Measurements from ENCODE around the gene MAGI2. TPM values are rescaled to one million over a fixed set of nuclear protein-coding genes. Genes with fewer than 3 reads are reported as not detected.

The MAGI2 gene
- total RNA-seq, 2 experiments from 2014 or later = 0.03 to 0.17 TPM

DNA sequence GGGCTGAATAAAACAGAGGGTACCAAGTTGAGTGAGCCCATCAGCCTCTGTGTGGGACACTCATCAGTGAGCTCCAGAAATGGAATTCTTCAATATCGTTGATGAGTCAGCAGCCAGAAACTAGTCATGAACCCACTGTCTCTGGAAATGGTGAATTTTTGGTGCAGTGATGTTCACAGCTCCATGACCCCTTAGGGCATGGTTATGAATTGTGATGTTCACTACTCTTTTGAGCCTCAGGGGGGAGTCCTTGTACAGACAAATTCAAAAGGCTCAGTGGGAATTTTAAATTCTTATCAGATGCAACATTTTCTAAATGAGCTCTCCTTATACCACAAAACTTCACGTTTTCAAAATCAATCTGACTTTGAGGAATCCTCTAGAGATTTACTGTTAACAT, 1319.2 kb downstream of the MAGI2 start:
- Histone ChIP-seq H3K79me2 (ENCODE audit: insufficient read depth, low read depth, low read length) (no peaks in the 10 kb centered on the region), H3K27ac (ENCODE audit: low read depth, low read length, poor library complexity, severe bottlenecking) (no peak overlapping the region), H2AFZ (ENCODE audit: low read length) (no peak overlapping the region), H4K20me1 (ENCODE audit: insufficient read depth, low read length) (no peaks in the 10 kb centered on the region), H3K4me2 (ENCODE audit: low read length) (no peak overlapping the region), H3K4me1 (ENCODE audit: insufficient read depth, low read length, poor library complexity, severe bottlenecking) (no peaks in the 10 kb centered on the region), H3K9me2 (ENCODE audit: insufficient read depth, low read length) (no peaks in the 10 kb centered on the region), H3K4me3 (ENCODE audit: low read depth, low read length, poor library complexity, severe bottlenecking) (no peak overlapping the region), H3K9me3 (ENCODE audit: low read length) (no peaks in the 10 kb centered on the region), H3K36me3 (ENCODE audit: insufficient read depth, low read length) (no peaks in the 10 kb centered on the region)
- CTCF ChIA-PET (ENCODE audit: unreplicated experiment) = no interaction called here
- intact Hi-C loops (cut with micrococcal nuclease; ENCODE audit: unreplicated experiment) = no loop called here
- peak; percentile 52 for DNase-seq (ENCODE audit: low spot score)
- TF ChIP-seq, protein P1, sequence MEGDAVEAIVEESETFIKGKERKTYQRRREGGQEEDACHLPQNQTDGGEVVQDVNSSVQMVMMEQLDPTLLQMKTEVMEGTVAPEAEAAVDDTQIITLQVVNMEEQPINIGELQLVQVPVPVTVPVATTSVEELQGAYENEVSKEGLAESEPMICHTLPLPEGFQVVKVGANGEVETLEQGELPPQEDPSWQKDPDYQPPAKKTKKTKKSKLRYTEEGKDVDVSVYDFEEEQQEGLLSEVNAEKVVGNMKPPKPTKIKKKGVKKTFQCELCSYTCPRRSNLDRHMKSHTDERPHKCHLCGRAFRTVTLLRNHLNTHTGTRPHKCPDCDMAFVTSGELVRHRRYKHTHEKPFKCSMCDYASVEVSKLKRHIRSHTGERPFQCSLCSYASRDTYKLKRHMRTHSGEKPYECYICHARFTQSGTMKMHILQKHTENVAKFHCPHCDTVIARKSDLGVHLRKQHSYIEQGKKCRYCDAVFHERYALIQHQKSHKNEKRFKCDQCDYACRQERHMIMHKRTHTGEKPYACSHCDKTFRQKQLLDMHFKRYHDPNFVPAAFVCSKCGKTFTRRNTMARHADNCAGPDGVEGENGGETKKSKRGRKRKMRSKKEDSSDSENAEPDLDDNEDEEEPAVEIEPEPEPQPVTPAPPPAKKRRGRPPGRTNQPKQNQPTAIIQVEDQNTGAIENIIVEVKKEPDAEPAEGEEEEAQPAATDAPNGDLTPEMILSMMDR (conservative IDR thresholded peaks at IDR 0.05; ENCODE audit: low read length) = peak; percentile 83
- no peak for TF ChIP-seq EZH2phosphoT487 (IDR thresholded peaks at IDR 0.05; ENCODE audit: borderline replicate concordance, low read depth, low read length)
- no TSS peak for BruUV-seq (replicated peaks)
- POLR2A ChIA-PET = interaction anchor here (0.5 to 1.6 kb wide), 3 partner anchors 11 to 124 kb away, joined by 3 to 4 read pairs (median 3); no protein-coding TSS in a partner anchor

DNA sequence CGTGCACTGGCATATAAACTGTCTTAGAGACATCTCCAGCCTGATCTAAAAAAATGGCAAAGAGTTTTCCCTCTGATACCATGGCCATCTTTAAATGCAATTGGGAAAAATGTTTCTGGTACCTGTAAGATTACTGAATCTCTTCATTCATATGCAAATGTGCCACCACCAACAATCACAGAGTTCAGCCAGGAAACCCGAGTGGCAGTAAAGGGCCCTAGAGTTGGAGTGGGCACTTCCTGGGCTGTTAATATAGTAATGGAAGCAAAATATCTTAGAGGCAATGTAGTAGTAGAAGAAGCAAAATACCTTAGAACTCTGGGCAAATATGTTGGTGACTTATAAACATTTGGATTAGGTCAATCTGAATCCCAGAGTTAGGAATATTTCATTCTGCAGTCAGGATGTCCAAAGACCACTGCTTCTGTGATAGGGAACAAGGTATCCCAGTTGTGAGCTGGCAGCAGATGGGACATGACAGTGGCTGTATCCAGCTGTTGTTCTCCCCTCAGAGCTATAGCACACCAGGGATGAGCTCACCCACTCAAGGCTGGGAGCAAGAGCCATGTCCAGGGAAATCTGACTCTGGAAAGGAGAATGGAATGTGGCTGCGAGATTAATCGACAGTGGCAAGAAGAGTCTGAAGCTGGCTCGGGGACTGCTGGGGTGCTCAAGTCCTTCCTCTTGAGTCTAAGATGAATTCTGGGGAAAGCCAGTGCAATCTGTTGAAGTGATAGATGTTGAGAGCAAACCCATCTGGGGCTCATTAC, 1322.8 kb downstream of the MAGI2 start:
- POLR2A ChIA-PET = interaction anchor here (0.7 kb wide), 1 partner anchor 8 kb away, joined by 3 read pairs; no protein-coding TSS in a partner anchor
- no peak overlapping the region for H3K4me3 ChIP-seq (ENCODE audit: low read depth, low read length, poor library complexity, severe bottlenecking)
- H3K4me1 ChIP-seq (ENCODE audit: insufficient read depth, low read length, poor library complexity, severe bottlenecking) = no peaks in the 10 kb centered on the region
- no peak for DNase-seq (ENCODE audit: low spot score)
- H2AFZ ChIP-seq (ENCODE audit: low read length) = no peak overlapping the region
- no peaks in the 10 kb centered on the region for H4K20me1 ChIP-seq (ENCODE audit: insufficient read depth, low read length)
- BruUV-seq (replicated peaks) = no TSS peak
- H3K9me3 ChIP-seq (ENCODE audit: low read length) = no peaks in the 10 kb centered on the region
- intact Hi-C loops (cut with micrococcal nuclease; ENCODE audit: unreplicated experiment) = no loop called here
- H3K36me3 ChIP-seq (ENCODE audit: insufficient read depth, low read length) = no peaks in the 10 kb centered on the region
- CTCF ChIA-PET (ENCODE audit: unreplicated experiment) = no interaction called here
- H3K27ac ChIP-seq (ENCODE audit: low read depth, low read length, poor library complexity, severe bottlenecking) = no peak overlapping the region
- TF ChIP-seq, protein P1 (conservative IDR thresholded peaks at IDR 0.05; ENCODE audit: low read length) = no peak
- TF ChIP-seq EZH2phosphoT487 (IDR thresholded peaks at IDR 0.05; ENCODE audit: borderline replicate concordance, low read depth, low read length) = no peak
- no peak overlapping the region for H3K4me2 ChIP-seq (ENCODE audit: low read length)
- H3K9me2 ChIP-seq (ENCODE audit: insufficient read depth, low read length) = no peaks in the 10 kb centered on the region
- H3K79me2 ChIP-seq (ENCODE audit: insufficient read depth, low read depth, low read length) = no peaks in the 10 kb centered on the region

DNA sequence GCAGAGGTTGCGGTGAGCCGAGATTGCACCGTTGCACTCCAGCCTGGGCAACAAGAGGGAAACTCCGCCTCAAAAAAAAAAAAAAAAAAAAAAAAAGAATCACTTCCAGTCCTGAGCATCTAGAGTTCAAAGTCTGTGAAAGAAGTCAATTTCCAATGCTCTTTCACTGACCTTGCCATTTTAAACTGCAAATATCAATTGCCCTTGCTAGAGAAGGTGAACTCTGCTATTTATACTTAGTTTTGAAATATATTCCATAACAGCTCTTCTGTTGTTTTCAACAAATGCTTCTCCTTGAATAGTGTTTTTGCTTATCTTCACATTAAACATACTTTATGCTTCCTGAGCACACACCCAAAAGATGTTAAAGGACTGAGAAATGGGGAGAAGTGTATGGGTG, 1323.6 kb downstream of the MAGI2 start:
- intact Hi-C loops (cut with micrococcal nuclease; ENCODE audit: unreplicated experiment) = loop anchor here (10.0 kb wide), 1 partner anchor 795 kb away; no protein-coding TSS in a partner anchor
- BruUV-seq (replicated peaks) = no TSS peak
- Histone ChIP-seq H3K4me3 (ENCODE audit: low read depth, low read length, poor library complexity, severe bottlenecking) (no peak overlapping the region), H3K36me3 (ENCODE audit: insufficient read depth, low read length) (no peaks in the 10 kb centered on the region), H3K4me2 (ENCODE audit: low read length) (no peak overlapping the region), H3K9me3 (ENCODE audit: low read length) (no peaks in the 10 kb centered on the region), H3K27ac (ENCODE audit: low read depth, low read length, poor library complexity, severe bottlenecking) (no peak overlapping the region), H2AFZ (ENCODE audit: low read length) (no peak overlapping the region), H4K20me1 (ENCODE audit: insufficient read depth, low read length) (no peaks in the 10 kb centered on the region), H3K4me1 (ENCODE audit: insufficient read depth, low read length, poor library complexity, severe bottlenecking) (no peaks in the 10 kb centered on the region), H3K9me2 (ENCODE audit: insufficient read depth, low read length) (no peaks in the 10 kb centered on the region), H3K79me2 (ENCODE audit: insufficient read depth, low read depth, low read length) (no peaks in the 10 kb centered on the region)
- ChIA-PET CTCF (ENCODE audit: unreplicated experiment) (no interaction called here), POLR2A (interaction anchor here (0.6 kb wide), 1 partner anchor 1365 kb away, joined by 3 read pairs; no protein-coding TSS in a partner anchor)
- TF ChIP-seq, protein P1 (conservative IDR thresholded peaks at IDR 0.05; ENCODE audit: low read length) = no peak
- no peak for TF ChIP-seq EZH2phosphoT487 (IDR thresholded peaks at IDR 0.05; ENCODE audit: borderline replicate concordance, low read depth, low read length)
- DNase-seq (ENCODE audit: low spot score) = no peak
